A673 (cell line): Measurements from ENCODE around the gene NEMP1. TPM values are rescaled to one million over a fixed set of nuclear protein-coding genes. Genes with fewer than 3 reads are reported as not detected.

Source experiments
- BruUV-seq: library from RNA; stranded (reverse); fragments of 400-500 nt; replicated peaks from 2 replicates; lab custom pipeline; 2021; lab: Mats Ljungman, UMichigan
- CTCF ChIA-PET: fragments of 300-600 bp; sonication (Branson Sonifier 250); formaldehyde crosslinking; loops from one replicate; lab custom pipeline; 2022; ENCODE audit warnings: antibody characterized with exemption; lab: Charles Lee
- POLR2A ChIA-PET: fragments of 300-600 bp; sonication (Branson Sonifier 250); formaldehyde crosslinking; loops from one replicate; lab custom pipeline; 2022; ENCODE audit warnings: antibody characterized with exemption; ENCODE audit not compliant: low non-redundant PET; lab: Charles Lee
- DNase-seq: peaks from one replicate; pipeline ENCODE4 v3.0.0-alpha.2; 2015; ENCODE audit warnings: low spot score
- H3K27ac ChIP-seq: fragments of 200-600 bp; sonication (generic); 2 replicates; pipeline ENCODE4 v1.5.1; 2016; ENCODE audit warnings: mixed run types, low read depth, mild to moderate bottlenecking, mixed read lengths, antibody characterized with exemption, low read length; ENCODE audit not compliant: poor library complexity, severe bottlenecking
- H3K27me3 ChIP-seq: fragments of 200-600 bp; sonication (generic); replicated peaks from 2 replicates; pipeline ENCODE4 v1.6.1; 2017; ENCODE audit warnings: mixed run types, low read depth, mild to moderate bottlenecking, mixed read lengths, antibody characterized with exemption, low read length; ENCODE audit not compliant: insufficient read depth, poor library complexity
- H3K36me3 ChIP-seq: fragments of 200-600 bp; sonication (generic); 2 replicates; pipeline ENCODE4 v1.6.1; 2016; ENCODE audit warnings: mixed run types, mild to moderate bottlenecking, mixed read lengths, antibody characterized with exemption, low read length; ENCODE audit not compliant: insufficient read depth, poor library complexity, severe bottlenecking
- H3K4me1 ChIP-seq: fragments of 200-600 bp; sonication (generic); 2 replicates; pipeline ENCODE4 v1.6.1; 2017; ENCODE audit warnings: mixed run types, mild to moderate bottlenecking, mixed read lengths, antibody characterized with exemption, low read length; ENCODE audit not compliant: insufficient read depth, poor library complexity, severe bottlenecking
- H3K4me3 ChIP-seq: fragments of 200-600 bp; sonication (generic); 2 replicates; pipeline ENCODE4 v1.5.1; 2016; ENCODE audit warnings: low read depth, mixed run types, mild to moderate bottlenecking, mixed read lengths, low read length; ENCODE audit not compliant: poor library complexity, severe bottlenecking
- H3K9me3 ChIP-seq: fragments of 200-600 bp; sonication (generic); 2 replicates; pipeline ENCODE4 v1.6.1; 2016; ENCODE audit warnings: mixed run types, low read depth, mild to moderate bottlenecking, mixed read lengths, antibody characterized with exemption, low read length; ENCODE audit not compliant: poor library complexity, severe bottlenecking
- CTCF ChIP-seq: fragments of 300-800, 200-600 bp; sonication (generic); conservative IDR thresholded peaks from 2 replicates; pipeline ENCODE4 v1.5.1; 2017; ENCODE audit warnings: low read depth, mild to moderate bottlenecking, antibody characterized with exemption, low read length, moderate library complexity, mixed read lengths
- EZH2 ChIP-seq: fragments of 200-600 bp; sonication (generic); IDR thresholded peaks from 2 replicates; pipeline ENCODE4 v1.6.1; 2017; ENCODE audit warnings: borderline replicate concordance, low read depth, mild to moderate bottlenecking, mixed read lengths, antibody characterized with exemption, low read length; ENCODE audit not compliant: poor library complexity, severe bottlenecking
- intact Hi-C: fragments of 100-400 bp; cut with micrococcal nuclease; formaldehyde crosslinking; loops from one replicate; pipeline ENCODE4 v1.10.0; 2022; ENCODE audit not compliant: unreplicated experiment
- total RNA-seq: library from RNA; stranded (reverse); gene quantifications from 2 replicates; pipeline ENCODE4 v1.2.3, GENCODE V29; 2021

Gene NEMP1
- total RNA-seq, 1 experiment from 2014 or later, result 68.6 TPM

GRCh38 chr12:57103856-57104255 is 25.3 kb upstream of the NEMP1 start:
- DNase-seq, result no peak
- Histone ChIP-seq H3K36me3 (peaks cover 47% of the 10 kb centered on the region), H3K4me1 (no peaks in the 10 kb centered on the region), H3K9me3 (no peaks in the 10 kb centered on the region), H3K27me3 (no peaks in the 10 kb centered on the region), H3K27ac (no peak overlapping the region), H3K4me3 (no peak overlapping the region)
- ChIA-PET POLR2A (interaction anchor here (0.6 kb wide), 1 partner anchor 21 kb away, joined by 3 read pairs; no protein-coding TSS in a partner anchor), CTCF (no interaction called here)
- intact Hi-C loops, result no loop called here
- no TSS peak for BruUV-seq
- TF ChIP-seq CTCF, result no peak
- TF ChIP-seq EZH2, result no peak

DNA sequence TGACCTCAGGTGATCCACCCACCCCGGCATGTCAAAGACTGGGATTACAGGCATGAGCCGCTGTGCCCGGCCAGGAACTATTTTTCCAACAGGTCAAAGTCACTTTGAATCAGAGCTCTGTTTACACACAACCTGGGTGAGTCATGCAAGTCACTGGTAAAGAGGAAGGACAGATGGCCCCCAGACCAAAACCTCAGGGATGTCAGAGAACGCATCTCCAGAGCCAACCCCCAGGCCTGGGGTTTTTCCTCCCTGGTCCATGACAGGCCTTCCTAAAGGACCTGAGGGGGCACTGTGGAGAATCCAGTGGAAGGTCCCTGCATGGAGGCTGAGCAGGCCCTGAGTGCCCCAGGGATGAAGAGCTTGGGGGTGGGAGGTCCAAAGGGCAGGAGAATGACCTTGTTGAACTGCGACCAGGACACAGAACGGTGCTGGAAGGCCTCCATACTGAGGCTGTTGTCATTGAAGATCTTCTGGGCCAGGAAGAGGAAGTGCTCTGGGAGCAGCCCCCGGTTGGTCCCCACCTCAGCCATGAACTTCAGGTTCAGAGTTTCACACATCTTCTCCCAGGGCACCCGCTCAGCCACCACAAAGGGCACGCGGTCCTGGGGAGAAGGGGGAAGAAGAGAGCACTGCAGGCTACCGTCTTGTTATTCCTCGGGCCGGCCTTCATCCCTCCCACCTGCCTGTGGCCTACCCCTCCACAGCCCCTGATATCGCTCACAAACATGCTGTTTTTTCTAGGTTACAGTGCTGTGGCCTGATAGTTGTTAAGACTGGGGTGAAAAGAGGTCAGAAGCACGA is 23.5 kb upstream of the NEMP1 start:
- no TSS peak for BruUV-seq
- Histone ChIP-seq H3K27me3 (no peaks in the 10 kb centered on the region), H3K4me1 (peaks cover 4% of the 10 kb centered on the region), H3K27ac (no peak overlapping the region), H3K4me3 (no peak overlapping the region), H3K36me3 (peaks cover 51% of the 10 kb centered on the region), H3K9me3 (no peaks in the 10 kb centered on the region)
- no peak for DNase-seq
- TF ChIP-seq EZH2 (no peak), CTCF (no peak)
- CTCF ChIA-PET, result no interaction called here
- POLR2A ChIA-PET, result no interaction called here
- intact Hi-C loops, result no loop called here

DNA sequence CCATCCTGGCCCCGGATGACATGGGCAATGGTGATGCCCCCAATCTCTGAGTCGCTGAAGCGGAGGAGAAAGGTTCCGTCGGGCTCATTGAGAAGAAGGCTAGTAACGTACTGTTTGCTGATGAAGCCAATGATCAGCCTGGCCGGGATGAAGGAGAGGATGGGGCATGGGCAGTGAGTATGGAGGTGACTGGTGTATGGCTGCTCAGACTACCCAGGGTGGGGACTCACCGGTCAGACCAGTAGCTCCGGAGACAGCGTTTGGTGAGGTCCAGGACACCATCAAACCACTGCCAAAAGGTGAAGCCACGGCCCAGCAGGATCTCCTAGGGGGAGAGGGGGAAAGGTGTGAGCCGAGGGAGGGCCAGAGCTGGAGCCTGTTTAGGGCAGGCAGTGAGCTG is 21.2 kb upstream of the NEMP1 start:
- Histone ChIP-seq H3K36me3 (peaks cover 51% of the 10 kb centered on the region), H3K4me1 (peaks cover 5% of the 10 kb centered on the region), H3K9me3 (no peaks in the 10 kb centered on the region), H3K27ac (peak overlapping the region; percentile 8), H3K4me3 (no peak overlapping the region), H3K27me3 (no peaks in the 10 kb centered on the region)
- DNase-seq, result no peak
- ChIA-PET POLR2A (interaction anchor here (0.6 kb wide), 1 partner anchor 24 kb away, joined by 3 read pairs; no protein-coding TSS in a partner anchor), CTCF (interaction anchor here (0.7 kb wide), 1 partner anchor 12 kb away, joined by 3 read pairs; the partner anchor contains the start of gene STAT6)
- TF ChIP-seq EZH2 (no peak), CTCF (no peak)
- BruUV-seq, result no TSS peak
- intact Hi-C loops, result no loop called here
